Heart right ventricle (tissue), 16 donors: ENCODE measurements around the gene ANKRD33B. TPM values are rescaled to one million over a fixed set of nuclear protein-coding genes. Genes with fewer than 3 reads are reported as not detected.

Source experiments
- ATAC-seq, 8 donors: fragments of 200-7000 bp; cut with Tn5 transposase; one replicate each; pipeline ENCODE4 v1.9.1; 2020; ENCODE audit warnings: mild to moderate bottlenecking in 8 of 8, moderate library complexity in 8 of 8, moderate number of reproducible peaks in 1 of 8
- DNase-seq, 2 donors: peaks; one replicate each; pipeline ENCODE4 v3.0.0-alpha.2; 2020
- H3K27ac ChIP-seq, 10 donors: fragments of 200-600 bp; sonication (generic) in 2 of 10; one replicate each; pipeline versions ENCODE4 v1.5.0 to v1.8.0; 2020 to 2022; ENCODE audit warnings: mild to moderate bottlenecking in 3 of 10
- H3K27me3 ChIP-seq, 7 donors: fragments of 200-600 bp; one replicate each; pipeline ENCODE4 v1.8.0; 2021 to 2022; ENCODE audit warnings: mild to moderate bottlenecking in 2 of 7
- H3K36me3 ChIP-seq, 9 donors: fragments of 200-600 bp; sonication (generic) in 1 of 9; one replicate each; pipeline versions ENCODE4 v1.5.0 to v1.8.0; 2020 to 2022; ENCODE audit warnings: mild to moderate bottlenecking in 2 of 9
- H3K4me1 ChIP-seq, 9 donors: fragments of 200-600 bp; sonication (generic) in 1 of 9; one replicate each; pipeline versions ENCODE4 v1.5.0 to v1.8.0; 2020 to 2022; ENCODE audit warnings: mild to moderate bottlenecking in 4 of 9
- H3K4me3 ChIP-seq, 10 donors: fragments of 200-600 bp; sonication (generic) in 2 of 10; one replicate each; pipeline versions ENCODE4 v1.5.0 to v1.8.0; 2020 to 2022; ENCODE audit warnings: mild to moderate bottlenecking in 7 of 10, moderate library complexity in 2 of 10
- H3K9me3 ChIP-seq, 11 donors: fragments of 200-600 bp in 10 of 11; sonication (generic) in 2 of 11; one replicate each; pipeline versions ENCODE4 v1.5.0 to v1.8.0; 2013 to 2022; ENCODE audit warnings: mild to moderate bottlenecking in 2 of 11, control low read depth in 1 of 11, moderate library complexity in 1 of 11
- CTCF ChIP-seq, 9 donors: fragments of 200-600 bp; sonication (generic) in 2 of 9; IDR thresholded peaks; one replicate each; pipeline versions ENCODE4 v1.5.0 to v1.8.0; 2021 to 2022; ENCODE audit warnings: antibody characterized with exemption in 9 of 9, mild to moderate bottlenecking in 5 of 9, moderate library complexity in 1 of 9
- WGBS, 2 donors: extraction: QIAGEN DNeasy Blood & Tissue Kit; methylation state at CpG; one replicate each; pipeline ENCODE4 v1.1.7; 2013; ENCODE audit warnings: inconsistent platforms in 1 of 2; 5-methylcytosine and 5-hydroxymethylcytosine counted together
- intact Hi-C, 10 donors: fragments of 100-400 bp; cut with DNase I; formaldehyde crosslinking; loops; one replicate each; pipeline versions ENCODE4 v1.11.1 to v1.14.2; 2022
- polyA plus RNA-seq, 2 donors: library from polyadenylated mRNA; stranded (reverse); fragments of 200-250 nt; gene quantifications; one replicate each; pipeline ENCODE4 v1.2.3, GENCODE V29; 2013
- total RNA-seq, 10 donors: library from RNA; stranded (reverse); fragmentation: NEBNext Ultra II Directional in 3 of 10; extraction: Animal tissue kit (Norgen Biotek cat#: 25700) in 3 of 10; gene quantifications; one replicate each; pipeline versions ENCODE4 v1.2.1 to v1.2.4, GENCODE V29; 2021 to 2023
- donor health status: Arrhythmogenic right ventricular cardiomyopathy.
- donor health status: ischemic (EF 13 %, LVEDD 7.1; RV severe dilation, severe dysfunction).
- donor health status: healthy with polysubstance abuse.
- donor health status: DM: no; HTN: yes; CAD: no.
- donor health status: DM: no; HTN: no; CAD: no.
- donor health status: ischemic (EF 25% LVEDD 6.9; RV normal size, moderate dysfunction).
- donor health status: ischemic (EF 25% LVEDD 5.7; RV mildly dilated, moderate dysfunction).
- donor health status: healthy.
- donor health status: DM: yes; HTN: yes; CAD: no.
- donor health status: Ischemic cardiomyopathy.
- donor health status: ischemic (EF 35%, LVEDD 5.7; RV mildly dilated, moderate dysfunction).
- donor health status: nonischemic (EF 11% LVEDD 7.7; RV severe dilation, severe dysfunction).
- donor health status: DM: yes; HTN: yes; CAD: no.
- donor health status: PGD.
- donor health status: ischemic (EF 29% LVEDD 5.4; RV normal size, mild dysfunction).
- donor health status: nonischemic (EF 23%, LVEDD 6.1; RV moderate dilation, normal function).

ANKRD33B gene
- total and polyA plus RNA-seq, 12 donors: 0.46 to 33.0 (median 13.3) TPM

DNA sequence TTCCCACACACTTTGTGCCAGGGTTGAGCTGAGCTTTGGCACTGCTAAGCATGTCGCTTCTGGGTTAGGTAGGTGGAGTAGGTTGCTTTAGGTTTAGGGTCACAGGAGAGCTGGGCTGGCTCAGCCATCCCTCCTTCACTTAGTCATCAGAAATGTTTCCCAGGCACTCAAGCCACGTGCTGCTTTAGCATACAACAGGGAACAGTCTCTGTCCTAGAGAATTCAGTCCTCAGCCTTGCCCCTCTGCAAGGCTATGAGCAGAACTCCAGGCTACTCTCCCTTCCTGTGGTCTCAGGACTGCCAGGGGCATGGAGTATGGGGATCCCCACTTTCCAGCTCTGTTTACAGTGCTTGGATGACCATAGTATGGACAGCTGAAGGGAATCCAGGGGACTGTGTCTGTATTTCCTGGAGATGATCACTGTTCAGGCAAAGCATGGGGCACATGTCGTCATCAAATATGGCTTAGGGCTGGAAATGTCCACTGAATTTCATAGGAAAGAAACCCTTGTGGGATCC lies 7.5 kb upstream of the ANKRD33B start:
- intact Hi-C loops: loop anchor here in 1 of 10 donors (10.0 kb wide), 1 partner anchor 72 kb away; no protein-coding TSS in a partner anchor
- H3K4me3 ChIP-seq: no peak overlapping the region
- 62 to 65% methylated on average over 3 of the region's 3 CpGs for WGBS, 2 donors
- no peak for TF ChIP-seq CTCF (IDR thresholded peaks at IDR 0.05)
- peaks cover 0 to 34% (median 6%) of the 10 kb centered on the region in 9 donors for H3K4me1 ChIP-seq
- H3K9me3 ChIP-seq: no peaks in the 10 kb centered on the region
- peak in 3 of 8 donors; percentile 43 to 51 (median 43) for ATAC-seq
- no peaks in the 10 kb centered on the region for H3K27me3 ChIP-seq
- H3K27ac ChIP-seq: no peak overlapping the region
- no peaks in the 10 kb centered on the region for H3K36me3 ChIP-seq
- no peak for DNase-seq

GRCh38 chr5:10556893-10557746 lies 6.8 kb upstream of the ANKRD33B start:
- no peak overlapping the region for H3K4me3 ChIP-seq
- no peaks in the 10 kb centered on the region for H3K36me3 ChIP-seq
- 74 to 76% methylated on average over 11 of the region's 11 CpGs for WGBS, 2 donors
- no peak for TF ChIP-seq CTCF (IDR thresholded peaks at IDR 0.05)
- intact Hi-C loops: loop anchor here in 1 of 10 donors (10.0 kb wide), 1 partner anchor 72 kb away; no protein-coding TSS in a partner anchor
- H3K4me1 ChIP-seq: peaks cover 0 to 26% (median 0%) of the 10 kb centered on the region in 9 donors
- no peaks in the 10 kb centered on the region for H3K9me3 ChIP-seq
- ATAC-seq (no peak), DNase-seq (no peak)
- no peak overlapping the region for H3K27ac ChIP-seq
- H3K27me3 ChIP-seq: no peaks in the 10 kb centered on the region

DNA sequence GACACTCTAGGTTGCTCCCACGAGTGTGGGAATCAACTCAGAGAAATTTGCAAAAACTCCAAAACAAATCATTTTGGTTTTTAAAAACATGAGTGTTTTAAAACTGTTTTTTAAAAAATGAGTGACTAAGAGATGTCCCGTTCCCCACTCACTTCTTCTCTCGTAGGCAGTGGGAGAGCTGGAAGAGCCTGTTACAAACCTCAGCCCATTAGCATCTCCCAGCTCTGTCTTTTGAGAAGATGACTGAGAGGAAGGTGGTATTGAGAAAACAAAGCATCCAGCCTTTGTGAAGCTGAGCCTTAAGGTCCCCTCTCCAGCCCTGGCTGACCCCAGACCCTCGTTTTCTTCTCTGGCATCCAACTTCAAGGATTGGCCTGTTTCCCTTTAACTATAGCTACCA lies 4.7 kb upstream of the ANKRD33B start:
- no peak for TF ChIP-seq CTCF (IDR thresholded peaks at IDR 0.05)
- ATAC-seq (no peak), DNase-seq (no peak)
- Histone ChIP-seq H3K9me3 (no peaks in the 10 kb centered on the region), H3K4me3 (no peak overlapping the region), H3K36me3 (no peaks in the 10 kb centered on the region), H3K27ac (no peak overlapping the region), H3K27me3 (peaks cover 0 to 20% (median 0%) of the 10 kb centered on the region in 7 donors), H3K4me1 (peaks cover 0 to 29% (median 8%) of the 10 kb centered on the region in 9 donors)
- intact Hi-C loops: loop anchor here in 1 of 10 donors (10.0 kb wide), 1 partner anchor 74 kb away; no protein-coding TSS in a partner anchor
- 82 to 83% methylated on average over 4 of the region's 4 CpGs for whole genome bisulfite sequencing, 2 donors

GRCh38 chr5:10559871-10560270 lies 4.0 kb upstream of the ANKRD33B start:
- Histone ChIP-seq H3K27ac (no peak overlapping the region), H3K4me1 (peaks cover 2 to 34% (median 12%) of the 10 kb centered on the region in 9 donors), H3K4me3 (no peak overlapping the region), H3K9me3 (no peaks in the 10 kb centered on the region), H3K36me3 (no peaks in the 10 kb centered on the region), H3K27me3 (peaks cover 0 to 25% (median 0%) of the 10 kb centered on the region in 7 donors)
- no peak for ATAC-seq
- intact Hi-C loops: loop anchor here in 6 of 10 donors (5.0 to 10.0 kb wide), 6 partner anchors 42 to 105 kb away; no protein-coding TSS in a partner anchor
- WGBS, 2 donors: 67% methylated on average over 7 of the region's 7 CpGs
- no peak for DNase-seq
- TF ChIP-seq CTCF (IDR thresholded peaks at IDR 0.05): no peak
